Right lobe of liver (tissue), 4 donors: ENCODE data around the gene SUV39H1.

Experiments
- POLR2A ChIP-seq: fragments of 450-650 bp; IDR thresholded peaks from one replicate; pipeline ENCODE4 v1.6.1; 2017; ENCODE audit warnings: antibody characterized with exemption, mild to moderate bottlenecking
- TF ChIP-seq, protein P1 (sequence below), 4 donors: fragments of 200-600 bp in 3 of 4; fragments of 450-650 bp in 1 of 4; IDR thresholded peaks; one replicate each; pipeline versions ENCODE4 v1.5.1 to v1.8.0; 2016 to 2022; ENCODE audit warnings: antibody characterized with exemption in 4 of 4, mild to moderate bottlenecking in 2 of 4
- donor health status: DM: no; HTN: no; CAD: no.
- donor health status: DM: no; HTN: no; CAD: no.
- donor health status: DM: no; HTN: yes; CAD: no.

DNA sequence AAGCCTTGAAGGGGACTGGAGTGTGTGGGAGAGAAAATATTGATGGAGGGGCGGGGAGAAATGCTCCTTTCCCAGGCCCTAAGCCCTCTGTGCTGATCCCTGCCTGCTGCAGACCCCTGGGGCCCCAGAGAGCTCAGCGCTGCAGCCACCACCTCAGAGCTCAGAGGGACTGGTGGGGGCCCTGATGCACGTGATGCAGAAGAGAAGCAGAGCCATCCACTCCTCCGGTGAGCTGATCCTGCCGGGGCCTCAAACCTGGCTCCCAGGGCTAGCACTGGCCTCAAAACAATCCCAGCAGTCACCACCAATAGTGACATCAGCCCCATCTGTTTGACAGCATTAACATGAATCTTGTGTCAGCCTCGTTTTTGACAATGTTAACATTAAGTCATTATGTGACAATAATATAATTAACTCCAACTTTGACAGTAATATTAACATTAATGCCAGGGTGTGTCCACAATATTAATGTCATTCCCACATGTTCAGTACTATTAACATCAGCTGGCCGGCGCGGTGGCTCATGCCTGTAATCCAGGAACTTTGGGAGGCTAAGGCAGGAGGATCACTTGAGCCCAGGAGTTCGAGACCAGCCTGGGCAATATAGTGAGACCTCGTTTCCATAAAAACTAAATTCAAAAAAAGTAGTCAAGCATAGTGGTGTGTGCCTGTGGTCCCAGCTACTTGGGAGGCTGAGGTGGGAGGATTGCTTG, 7.2 kb upstream of the SUV39H1 start:
- TF ChIP-seq POLR2A = no peak
- TF ChIP-seq, protein P1, sequence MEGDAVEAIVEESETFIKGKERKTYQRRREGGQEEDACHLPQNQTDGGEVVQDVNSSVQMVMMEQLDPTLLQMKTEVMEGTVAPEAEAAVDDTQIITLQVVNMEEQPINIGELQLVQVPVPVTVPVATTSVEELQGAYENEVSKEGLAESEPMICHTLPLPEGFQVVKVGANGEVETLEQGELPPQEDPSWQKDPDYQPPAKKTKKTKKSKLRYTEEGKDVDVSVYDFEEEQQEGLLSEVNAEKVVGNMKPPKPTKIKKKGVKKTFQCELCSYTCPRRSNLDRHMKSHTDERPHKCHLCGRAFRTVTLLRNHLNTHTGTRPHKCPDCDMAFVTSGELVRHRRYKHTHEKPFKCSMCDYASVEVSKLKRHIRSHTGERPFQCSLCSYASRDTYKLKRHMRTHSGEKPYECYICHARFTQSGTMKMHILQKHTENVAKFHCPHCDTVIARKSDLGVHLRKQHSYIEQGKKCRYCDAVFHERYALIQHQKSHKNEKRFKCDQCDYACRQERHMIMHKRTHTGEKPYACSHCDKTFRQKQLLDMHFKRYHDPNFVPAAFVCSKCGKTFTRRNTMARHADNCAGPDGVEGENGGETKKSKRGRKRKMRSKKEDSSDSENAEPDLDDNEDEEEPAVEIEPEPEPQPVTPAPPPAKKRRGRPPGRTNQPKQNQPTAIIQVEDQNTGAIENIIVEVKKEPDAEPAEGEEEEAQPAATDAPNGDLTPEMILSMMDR (IDR thresholded peaks at IDR 0.05) = no peak
